NB4 (cell line): ENCODE results near the gene C6orf47.
A peak's percentile ranks its signal among the peaks of the same experiment; 100 is the strongest.

Source experiments
- DNase-seq: peaks from one replicate; pipeline ENCODE4 v3.0.0; 2010; ENCODE audit warnings: low read depth
- H3K4me3 ChIP-seq: one replicate; pipeline ENCODE4 v1.5.1; 2011; ENCODE audit warnings: mild to moderate bottlenecking, low read depth, low read length, moderate library complexity
- MYC ChIP-seq: IDR thresholded peaks from 2 replicates; pipeline ENCODE4 v1.6.1; 2011; ENCODE audit warnings: low read depth, low read length
- POLR2A ChIP-seq: IDR thresholded peaks from 2 replicates; pipeline ENCODE4 v1.6.1; 2011; ENCODE audit warnings: mild to moderate bottlenecking; ENCODE audit not compliant: insufficient read length; ENCODE audit errors: extremely low read depth
- TF ChIP-seq, protein P1 (sequence below): IDR thresholded peaks from one replicate; pipeline ENCODE4 v1.5.1; 2012; ENCODE audit warnings: low read depth, low read length
- TF ChIP-seq, protein P2 (sequence below): IDR thresholded peaks from 2 replicates; pipeline ENCODE4 v1.6.1; 2011; ENCODE audit warnings: low read depth, low read length

C6orf47 gene

DNA sequence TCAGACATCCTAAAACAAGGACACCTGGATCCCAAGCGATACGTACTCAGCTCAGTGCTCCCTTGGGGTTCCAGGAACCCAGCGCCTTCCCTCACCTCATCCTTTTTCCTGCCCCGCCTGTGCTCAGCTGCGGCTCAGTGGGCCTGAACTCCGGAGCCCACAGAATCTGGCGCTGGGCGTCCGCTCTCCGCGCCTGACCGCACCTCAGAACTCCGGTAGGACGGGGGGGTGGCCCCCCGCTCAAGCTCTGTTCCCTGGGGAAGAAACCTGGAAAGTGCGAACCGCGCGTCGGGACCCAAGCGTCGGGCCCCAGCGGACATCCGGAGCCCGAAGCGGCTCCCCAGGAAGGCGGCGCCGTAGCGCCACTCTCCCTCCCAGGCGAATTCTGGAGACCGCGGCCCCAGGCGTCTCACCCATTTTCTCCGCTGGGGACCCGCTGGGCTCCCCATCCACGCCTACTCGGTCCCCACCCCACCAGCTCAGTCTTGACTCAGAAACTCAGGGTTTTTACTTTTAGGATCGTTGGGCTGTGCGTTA, 20.6 kb upstream of the C6orf47 start:
- peak overlapping the region; percentile 59 for H3K4me3 ChIP-seq
- DNase-seq: peak; percentile 70
- TF ChIP-seq POLR2A: no peak
- TF ChIP-seq, protein P1, sequence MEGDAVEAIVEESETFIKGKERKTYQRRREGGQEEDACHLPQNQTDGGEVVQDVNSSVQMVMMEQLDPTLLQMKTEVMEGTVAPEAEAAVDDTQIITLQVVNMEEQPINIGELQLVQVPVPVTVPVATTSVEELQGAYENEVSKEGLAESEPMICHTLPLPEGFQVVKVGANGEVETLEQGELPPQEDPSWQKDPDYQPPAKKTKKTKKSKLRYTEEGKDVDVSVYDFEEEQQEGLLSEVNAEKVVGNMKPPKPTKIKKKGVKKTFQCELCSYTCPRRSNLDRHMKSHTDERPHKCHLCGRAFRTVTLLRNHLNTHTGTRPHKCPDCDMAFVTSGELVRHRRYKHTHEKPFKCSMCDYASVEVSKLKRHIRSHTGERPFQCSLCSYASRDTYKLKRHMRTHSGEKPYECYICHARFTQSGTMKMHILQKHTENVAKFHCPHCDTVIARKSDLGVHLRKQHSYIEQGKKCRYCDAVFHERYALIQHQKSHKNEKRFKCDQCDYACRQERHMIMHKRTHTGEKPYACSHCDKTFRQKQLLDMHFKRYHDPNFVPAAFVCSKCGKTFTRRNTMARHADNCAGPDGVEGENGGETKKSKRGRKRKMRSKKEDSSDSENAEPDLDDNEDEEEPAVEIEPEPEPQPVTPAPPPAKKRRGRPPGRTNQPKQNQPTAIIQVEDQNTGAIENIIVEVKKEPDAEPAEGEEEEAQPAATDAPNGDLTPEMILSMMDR: peak; percentile 26

DNA sequence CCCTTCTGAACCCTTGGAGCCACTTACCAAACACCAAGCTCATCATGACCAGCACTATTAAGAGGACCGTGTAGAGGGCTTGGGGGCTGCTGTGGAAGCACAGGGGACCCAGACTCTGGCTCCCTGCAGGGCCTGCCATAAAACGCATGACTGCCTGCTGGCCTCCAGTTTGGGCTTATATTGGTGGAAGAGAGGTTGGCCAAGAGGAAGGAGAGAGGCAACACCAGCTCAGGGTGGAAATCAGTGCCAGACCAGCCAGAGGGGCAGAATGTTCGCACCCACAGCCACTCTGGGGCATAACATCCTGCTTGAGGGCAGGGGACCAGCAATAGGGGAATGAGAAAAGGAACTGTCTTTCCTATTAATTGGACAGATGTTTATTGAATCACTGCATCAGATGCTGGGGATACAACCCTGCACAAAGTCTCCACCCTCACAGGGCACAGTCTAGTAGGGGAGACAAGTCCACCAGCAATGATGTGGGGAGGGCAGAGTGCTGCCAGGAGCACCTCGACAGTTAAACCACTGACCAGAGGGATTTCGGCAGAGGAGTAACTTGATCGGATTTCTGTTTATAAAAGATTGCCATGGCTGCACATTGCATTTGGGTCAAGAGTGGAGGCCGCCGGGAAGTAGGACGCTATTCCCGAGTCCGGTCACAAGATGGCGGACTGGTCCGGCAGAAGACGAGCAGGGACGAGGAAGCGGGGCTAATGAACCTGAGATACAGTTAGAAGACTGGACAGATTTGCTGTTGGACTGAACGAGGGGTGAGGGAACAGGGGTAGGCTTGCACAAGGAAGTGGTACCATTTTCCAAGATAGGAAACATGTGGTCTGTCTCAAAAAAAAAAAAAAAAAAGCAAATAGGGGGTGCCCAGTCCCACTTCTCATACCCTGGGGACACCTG, 19.9 kb upstream of the C6orf47 start, which contains the start of gene LY6G5C:
TSS of gene LY6G5C (minus strand) at position 842 of the 909 bp plus-strand sequence. CDS start at position 148, 694 bp downstream.
- DNase-seq: peak; percentile 91
- TF ChIP-seq MYC: no peak
- TF ChIP-seq, protein P1: peak; percentile 60
- TF ChIP-seq, protein P2, sequence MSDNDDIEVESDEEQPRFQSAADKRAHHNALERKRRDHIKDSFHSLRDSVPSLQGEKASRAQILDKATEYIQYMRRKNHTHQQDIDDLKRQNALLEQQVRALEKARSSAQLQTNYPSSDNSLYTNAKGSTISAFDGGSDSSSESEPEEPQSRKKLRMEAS: 0 out of 2 replicates have a peak, but pooled peaks have one; percentile 23
- H3K4me3 ChIP-seq: peak within 1 kb of the TSS; percentile 59

DNA sequence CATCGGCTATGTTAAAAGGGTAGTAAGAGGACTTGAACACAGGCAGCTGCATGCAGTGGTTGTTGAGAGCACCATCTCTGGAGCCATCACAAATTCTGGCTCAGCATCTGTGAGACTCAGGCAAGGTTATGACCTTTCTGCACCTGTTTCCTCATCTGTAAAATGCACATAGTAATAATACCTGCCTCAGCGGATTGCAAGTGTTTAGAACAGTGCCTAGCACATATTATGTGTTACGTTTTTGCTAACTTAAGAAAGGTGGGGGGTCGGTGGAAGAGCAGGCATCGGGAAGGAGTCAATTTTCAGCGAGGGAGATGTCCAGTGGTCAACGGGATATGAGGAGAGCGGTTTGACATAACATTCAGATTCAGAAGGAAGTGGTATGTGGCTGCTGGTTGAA, 17.4 kb upstream of the C6orf47 start:
- TF ChIP-seq MYC (no peak), POLR2A (no peak)
- TF ChIP-seq, protein P2: no peak
- TF ChIP-seq, protein P1: no peak
- H3K4me3 ChIP-seq: no peak overlapping the region
- DNase-seq: no peak

DNA sequence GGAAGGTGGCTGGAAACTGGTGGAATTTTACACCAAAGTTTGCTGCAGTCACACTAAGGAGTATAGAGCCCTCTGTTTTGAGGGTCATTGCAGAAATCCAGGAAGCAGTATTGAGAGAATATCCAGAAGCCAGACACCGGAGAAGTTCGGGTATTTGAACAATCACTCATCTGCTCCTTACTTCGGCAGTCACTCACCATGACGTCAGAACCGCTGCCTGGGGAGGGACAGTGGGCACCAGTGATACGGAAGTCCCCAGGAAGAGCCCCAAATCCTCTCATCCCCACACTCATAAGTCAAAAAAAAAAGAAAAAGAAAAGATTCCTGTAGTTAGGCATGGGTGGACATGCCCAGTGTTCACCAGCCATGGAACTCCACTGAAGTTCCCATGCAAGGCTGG, 16.3 kb upstream of the C6orf47 start:
- DNase-seq: no peak
- H3K4me3 ChIP-seq: no peak overlapping the region
- TF ChIP-seq, protein P2: no peak
- no peak for TF ChIP-seq POLR2A
- TF ChIP-seq, protein P1: no peak
- no peak for TF ChIP-seq MYC

DNA sequence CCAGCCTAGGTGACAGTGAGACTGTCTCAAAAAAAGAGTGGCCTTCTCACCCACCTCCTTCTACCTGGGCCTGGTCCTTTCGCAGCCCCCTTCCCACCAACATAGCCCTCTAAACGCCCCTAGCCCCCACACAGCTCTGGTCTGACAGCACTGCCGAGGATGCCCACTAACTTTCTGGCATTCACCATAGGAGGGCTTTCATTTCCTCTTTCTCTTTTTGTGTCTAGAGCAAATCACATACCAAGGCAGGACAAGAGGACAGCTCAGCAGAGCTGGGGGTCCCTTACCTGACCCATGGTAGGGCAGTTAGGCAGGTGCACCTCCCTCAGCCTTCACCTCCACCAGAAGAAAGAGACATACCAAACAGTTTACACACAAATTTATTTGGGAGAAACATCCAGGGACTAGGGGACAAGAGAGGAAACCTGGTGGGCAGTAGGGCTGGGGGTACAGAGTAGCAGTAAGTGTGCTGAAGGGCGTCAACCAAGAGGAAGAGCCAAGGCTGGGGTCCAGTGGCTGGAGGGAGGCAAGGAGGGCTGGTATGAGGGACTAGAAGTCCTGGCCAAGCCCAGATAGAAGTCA, 15.8 kb upstream of the C6orf47 start:
- DNase-seq: no peak
- TF ChIP-seq, protein P1: no peak
- TF ChIP-seq, protein P2: no peak
- H3K4me3 ChIP-seq: no peak overlapping the region
